T-cell (primary cell): Measurements from ENCODE around the gene MSMP. TPM values are rescaled to one million over a fixed set of nuclear protein-coding genes. Genes with fewer than 3 reads are reported as not detected.

ENCODE experiments used
- ATAC-seq, 4 experiments: fragments of 200-7000 bp in 3 of 4; fragments of 150-1000 bp in 1 of 4; cut with Tn5 transposase; replicated peaks in 1 of 4; 1 replicate in 3 of 4; 2 replicates in 1 of 4; pipeline ENCODE4 v1.10.0; 2021; ENCODE audit warnings: moderate library complexity in 3 of 4, mild to moderate bottlenecking in 2 of 4, moderate number of reproducible peaks in 1 of 4
- CTCF ChIA-PET, 2 donors: fragments of 300-600 bp; sonication (Branson Sonifier 250); formaldehyde crosslinking; loops; one replicate each; lab custom pipeline; 2022; ENCODE audit warnings: antibody characterized with exemption in 2 of 2; lab: Charles Lee
- POLR2A ChIA-PET, 2 donors: fragments of 300-600 bp; sonication (Branson Sonifier 250); formaldehyde crosslinking; loops; one replicate each; lab custom pipeline; 2022; ENCODE audit warnings: antibody characterized with exemption in 2 of 2; lab: Charles Lee
- DNase-seq, 35 experiments: peaks; one replicate each; pipeline versions ENCODE4 v3.0.0 to v3.0.0-alpha.2; 2013 to 2023
- H3K27ac ChIP-seq: one replicate; pipeline ENCODE4 v1.5.1; 2013; ENCODE audit warnings: low read length
- H3K27me3 ChIP-seq, 2 experiments: replicated peaks in 1 of 2; 1 replicate in 1 of 2; 2 replicates in 1 of 2; pipeline versions ENCODE4 v1.6.1 to v1.7.0; 2013; ENCODE audit warnings: low read length in 1 of 2, mixed read lengths in 1 of 2; ENCODE audit not compliant: control insufficient read depth in 2 of 2, insufficient read depth in 2 of 2; ENCODE audit errors: extremely low read depth in 1 of 2
- H3K36me3 ChIP-seq, 2 donors: 1 replicate in 1 of 2; 2 replicates in 1 of 2; pipeline versions ENCODE4 v1.6.1 to v1.7.0; 2013; ENCODE audit warnings: low read length in 1 of 2; ENCODE audit not compliant: control insufficient read depth in 2 of 2, insufficient read depth in 1 of 2; ENCODE audit errors: extremely low read depth in 1 of 2
- H3K4me1 ChIP-seq, 2 experiments: 1 replicate in 1 of 2; 2 replicates in 1 of 2; pipeline versions ENCODE4 v1.6.1 to v1.7.0; 2013; ENCODE audit warnings: low read length in 2 of 2, mixed read lengths in 1 of 2; ENCODE audit not compliant: insufficient read depth in 2 of 2, control insufficient read depth in 1 of 2; ENCODE audit errors: extremely low read depth in 1 of 2
- H3K4me3 ChIP-seq, 2 donors: 1 replicate in 1 of 2; 2 replicates in 1 of 2; pipeline versions ENCODE4 v1.5.1 to v1.7.0; 2013; ENCODE audit warnings: mild to moderate bottlenecking in 2 of 2, low read length in 1 of 2, moderate library complexity in 1 of 2; ENCODE audit not compliant: control insufficient read depth in 1 of 2; ENCODE audit errors: extremely low read depth in 1 of 2
- H3K9me3 ChIP-seq: 2 replicates; pipeline ENCODE4 v1.7.0; 2013
- H3K27ac Mint-ChIP-seq, 2 donors: one replicate each; pipeline ENCODE4 v1.8.0; 2020 to 2021; ENCODE audit warnings: mild to moderate bottlenecking in 2 of 2, mixed read lengths in 2 of 2
- H3K27me3 Mint-ChIP-seq, 2 donors: one replicate each; pipeline ENCODE4 v1.8.0; 2021 to 2022; ENCODE audit warnings: mixed read lengths in 2 of 2
- H3K36me3 Mint-ChIP-seq: one replicate; pipeline ENCODE4 v1.8.0; 2021; ENCODE audit warnings: mixed read lengths
- H3K4me1 Mint-ChIP-seq, 3 donors: one replicate each; pipeline ENCODE4 v1.8.0; 2020 to 2022; ENCODE audit warnings: mixed read lengths in 3 of 3, mild to moderate bottlenecking in 1 of 3
- H3K4me3 Mint-ChIP-seq, 3 donors: one replicate each; pipeline ENCODE4 v1.8.0; 2020 to 2022; ENCODE audit warnings: mild to moderate bottlenecking in 3 of 3, mixed read lengths in 3 of 3, moderate library complexity in 3 of 3
- H3K9me3 Mint-ChIP-seq, 3 donors: one replicate each; pipeline ENCODE4 v1.8.0; 2020 to 2022; ENCODE audit warnings: mixed read lengths in 3 of 3
- WGBS: methylation state at CpG from one replicate; pipeline ENCODE4 v1.1.5; 2013; ENCODE audit warnings: missing lambda C conversion rate; ENCODE audit not compliant: insufficient coverage; 5-methylcytosine and 5-hydroxymethylcytosine counted together
- total RNA-seq, 35 experiments: library from RNA in 6 of 35; stranded (reverse) in 6 of 35; fragments of 120-200 nt in 1 of 35; gene quantifications; one replicate each; pipeline versions ENCODE4 v1.2.1 to v1.2.4 and lab custom pipeline; 2013 to 2026

Gene MSMP
- total RNA-seq, 5 donors from 2014 or later (not counting 1 experiment from before 2014, with no cell fraction given), result 1.6 to 5.1 (median 1.6) TPM; not detected in 2

- Histone ChIP-seq H3K4me3 (no peak overlapping the region), H3K27ac (no peak overlapping the region), H3K36me3 (peaks cover 0 to 7% of the 10 kb centered on the region in 2 donors), H3K27me3 (no peaks in the 10 kb centered on the region), H3K9me3 (no peaks in the 10 kb centered on the region), H3K4me1 (no peaks in the 10 kb centered on the region)
- Mint-ChIP-seq H3K4me3 (no peak overlapping the region), H3K4me1 (peaks cover 0 to under 1% (median 0%) of the 10 kb centered on the region in 3 donors), H3K36me3 (peaks cover 7% of the 10 kb centered on the region), H3K27ac (peak overlapping the region in 1 of 2 donors; percentile 58), H3K9me3 (no peaks in the 10 kb centered on the region), H3K27me3 (no peaks in the 10 kb centered on the region)
- no peak for DNase-seq
- POLR2A ChIA-PET, result no interaction called here
- no CpG with 5 or more reads among the region's 7 CpGs for WGBS
- CTCF ChIA-PET, result interaction anchor here in 1 of 2 donors (0.6 kb wide), 1 partner anchor 15 kb away, joined by 3 read pairs; no protein-coding TSS in a partner anchor
- no peak for ATAC-seq
Observed at GRCh38 chr9:35774907-35775635, 21.0 kb upstream of the MSMP start.

GRCh38 chr9:35771943-35772342, 17.9 kb upstream of the MSMP start:
- H3K36me3 ChIP-seq, result peaks cover 0 to 10% of the 10 kb centered on the region in 2 donors
- no peak overlapping the region for H3K4me3 Mint-ChIP-seq
- ChIA-PET POLR2A (interaction anchor here in 1 of 2 donors (0.6 kb wide), 1 partner anchor 20 kb away, joined by 3 read pairs; no protein-coding TSS in a partner anchor), CTCF (interaction anchor here in 1 of 2 donors (0.5 to 0.7 kb wide), 3 partner anchors 120 to 890 kb away, joined by 3 to 6 read pairs (median 3); no protein-coding TSS in a partner anchor)
- H3K9me3 Mint-ChIP-seq, result no peaks in the 10 kb centered on the region
- 100% methylated on average over 2 of the region's 3 CpGs for WGBS
- H3K4me1 Mint-ChIP-seq, result peaks cover 0 to 7% (median 6%) of the 10 kb centered on the region in 3 donors
- H3K9me3 ChIP-seq, result no peaks in the 10 kb centered on the region
- no peaks in the 10 kb centered on the region for H3K27me3 Mint-ChIP-seq
- H3K27me3 ChIP-seq, result no peaks in the 10 kb centered on the region
- no peak overlapping the region for H3K27ac Mint-ChIP-seq
- H3K4me1 ChIP-seq, result no peaks in the 10 kb centered on the region
- ATAC-seq, result no peak
- H3K4me3 ChIP-seq, result no peak overlapping the region
- no peak overlapping the region for H3K27ac ChIP-seq
- no peaks in the 10 kb centered on the region for H3K36me3 Mint-ChIP-seq
- DNase-seq, result no peak

- no peaks in the 10 kb centered on the region for H3K9me3 Mint-ChIP-seq
- Histone ChIP-seq H3K36me3 (peaks cover 0 to 10% of the 10 kb centered on the region in 2 donors), H3K27me3 (no peaks in the 10 kb centered on the region), H3K4me3 (no peak overlapping the region), H3K4me1 (no peaks in the 10 kb centered on the region), H3K9me3 (no peaks in the 10 kb centered on the region), H3K27ac (no peak overlapping the region)
- ATAC-seq, result no peak
- no peak overlapping the region for H3K27ac Mint-ChIP-seq
- no peaks in the 10 kb centered on the region for H3K36me3 Mint-ChIP-seq
- CTCF ChIA-PET, result interaction anchor here in 1 of 2 donors (0.5 to 0.7 kb wide), 3 partner anchors 111 to 890 kb away, joined by 3 read pairs; no protein-coding TSS in a partner anchor
- no peak for DNase-seq
- no CpG with 5 or more reads among the region's 1 CpG for WGBS
- no peak overlapping the region for H3K4me3 Mint-ChIP-seq
- POLR2A ChIA-PET, result interaction anchor here in 1 of 2 donors (0.6 kb wide), 1 partner anchor 20 kb away, joined by 3 read pairs; no protein-coding TSS in a partner anchor
- H3K27me3 Mint-ChIP-seq, result no peaks in the 10 kb centered on the region
- H3K4me1 Mint-ChIP-seq, result peaks cover 0 to 7% (median 6%) of the 10 kb centered on the region in 3 donors
Observed at GRCh38 chr9:35771534-35771933, 17.5 kb upstream of the MSMP start.

GRCh38 chr9:35771075-35771433, 17.0 kb upstream of the MSMP start:
- CTCF ChIA-PET, result interaction anchor here (0.7 to 1.1 kb wide), 2 partner anchors 17 to 111 kb away, joined by 3 to 5 read pairs; no protein-coding TSS in a partner anchor
- POLR2A ChIA-PET, result interaction anchor here in 1 of 2 donors (0.7 kb wide), 1 partner anchor 1185 kb away, joined by 3 read pairs; no protein-coding TSS in a partner anchor
- WGBS, result no CpG with 5 or more reads among the region's 4 CpGs

GRCh38 chr9:35769763-35770162, 15.7 kb upstream of the MSMP start:
- DNase-seq, result no peak
- POLR2A ChIA-PET, result no interaction called here
- WGBS, result 100% methylated on average over 1 of the region's 1 CpG
- Mint-ChIP-seq H3K4me3 (no peak overlapping the region), H3K4me1 (peaks cover 0 to 12% (median 11%) of the 10 kb centered on the region in 3 donors), H3K27ac (no peak overlapping the region), H3K36me3 (no peaks in the 10 kb centered on the region), H3K27me3 (no peaks in the 10 kb centered on the region), H3K9me3 (no peaks in the 10 kb centered on the region)
- H3K27ac ChIP-seq, result no peak overlapping the region
- H3K4me3 ChIP-seq, result no peak overlapping the region
- H3K4me1 ChIP-seq, result no peaks in the 10 kb centered on the region
- H3K36me3 ChIP-seq, result peaks cover 0 to 5% of the 10 kb centered on the region in 2 donors
- ATAC-seq, result no peak
- CTCF ChIA-PET, result no interaction called here
- no peaks in the 10 kb centered on the region for H3K9me3 ChIP-seq
- H3K27me3 ChIP-seq, result no peaks in the 10 kb centered on the region

More at GRCh38 chr9:35771075-35771433, 17.0 kb upstream of the MSMP start:
- no peak overlapping the region for H3K27ac Mint-ChIP-seq
- H3K27me3 Mint-ChIP-seq, result no peaks in the 10 kb centered on the region
- ATAC-seq, result no peak
- no peaks in the 10 kb centered on the region for H3K9me3 Mint-ChIP-seq
- Histone ChIP-seq H3K9me3 (no peaks in the 10 kb centered on the region), H3K27ac (no peak overlapping the region), H3K4me3 (no peak overlapping the region), H3K4me1 (no peaks in the 10 kb centered on the region), H3K36me3 (peaks cover 0 to 9% of the 10 kb centered on the region in 2 donors), H3K27me3 (no peaks in the 10 kb centered on the region)
- H3K36me3 Mint-ChIP-seq, result no peaks in the 10 kb centered on the region
- DNase-seq, result no peak
- no peak overlapping the region for H3K4me3 Mint-ChIP-seq
- H3K4me1 Mint-ChIP-seq, result peaks cover 0 to 11% (median 11%) of the 10 kb centered on the region in 3 donors

- Histone ChIP-seq H3K36me3 (peaks cover 0 to 5% of the 10 kb centered on the region in 2 donors), H3K27ac (no peak overlapping the region), H3K4me1 (no peaks in the 10 kb centered on the region), H3K27me3 (no peaks in the 10 kb centered on the region), H3K9me3 (no peaks in the 10 kb centered on the region), H3K4me3 (no peak overlapping the region)
- DNase-seq (no peak), ATAC-seq (no peak)
- WGBS, result no CpG with 5 or more reads among the region's 1 CpG
- Mint-ChIP-seq H3K4me3 (no peak overlapping the region), H3K36me3 (no peaks in the 10 kb centered on the region), H3K27ac (no peak overlapping the region), H3K27me3 (no peaks in the 10 kb centered on the region), H3K9me3 (no peaks in the 10 kb centered on the region), H3K4me1 (peaks cover 0 to 16% (median 16%) of the 10 kb centered on the region in 3 donors)
- ChIA-PET POLR2A (no interaction called here), CTCF (no interaction called here)
Observed at GRCh38 chr9:35767458-35767857, 13.4 kb upstream of the MSMP start.
